Right atrium auricular region (tissue), 2 donors: ENCODE data around the gene EIF3K. TPM values are rescaled to one million over a fixed set of nuclear protein-coding genes. Genes with fewer than 3 reads are reported as not detected.
"Not testable (repeated sequence)": the region's sequence is repeated elsewhere in the genome, so short reads cannot be mapped to it uniquely, and the experiment has no call there.

Experiments
- DNase-seq: peaks from one replicate; pipeline ENCODE4 v3.0.0-alpha.2; 2019; ENCODE audit warnings: low spot score
- H3K27ac ChIP-seq, 2 donors: fragments of 200-600 bp; sonication (generic); 1 replicate in 1 of 2; 2 replicates in 1 of 2; pipeline ENCODE4 v1.5.1; 2016 to 2019
- H3K27me3 ChIP-seq, 2 donors: fragments of 200-600 bp; sonication (generic); one replicate each; pipeline versions ENCODE4 v1.5.1 to v1.6.0; 2017 to 2019
- H3K36me3 ChIP-seq: fragments of 200-600 bp; sonication (generic); one replicate; pipeline ENCODE4 v1.5.1; 2016
- H3K4me1 ChIP-seq, 2 donors: fragments of 200-600 bp; sonication (generic); one replicate each; pipeline versions ENCODE4 v1.5.1 to v1.6.0; 2017 to 2019
- H3K4me3 ChIP-seq, 2 donors: fragments of 200-600 bp; sonication (generic); 1 replicate in 1 of 2; 2 replicates in 1 of 2; pipeline ENCODE4 v1.5.1; 2017 to 2019; ENCODE audit warnings: mild to moderate bottlenecking in 1 of 2, moderate library complexity in 1 of 2
- H3K9me3 ChIP-seq, 2 donors: fragments of 200-600 bp; sonication (generic); one replicate each; pipeline ENCODE4 v1.5.1; 2019
- CTCF ChIP-seq, 2 donors: fragments of 200-600 bp; sonication (generic); IDR thresholded peaks; one replicate each; pipeline ENCODE4 v1.5.1; 2019; ENCODE audit warnings: antibody characterized with exemption in 2 of 2
- total RNA-seq, 2 donors: library from RNA; depleted of rRNA; stranded (reverse); fragments of >200 nt; gene quantifications; one replicate each; pipeline ENCODE4 v1.1.0, GENCODE V29; 2016

Gene EIF3K
- total RNA-seq, 2 donors from 2014 or later, result 716 to 786 TPM

GRCh38 chr19:38619361-38620174 is 580 bp downstream of the EIF3K start:
- Histone ChIP-seq H3K27me3 (no peaks in the 10 kb centered on the region), H3K9me3 (no peaks in the 10 kb centered on the region), H3K4me1 (peaks cover 0 to 23% of the 10 kb centered on the region in 2 donors), H3K27ac (peak overlapping the region; percentile 88 to 93), H3K4me3 (peak overlapping the region; percentile 92 to 99), H3K36me3 (peaks cover 41% of the 10 kb centered on the region)
- DNase-seq, result no peak
- no peak for TF ChIP-seq CTCF (IDR thresholded peaks at IDR 0.05)

- H3K36me3 ChIP-seq, result peaks cover 93% of the 10 kb centered on the region
- no peak overlapping the region for H3K4me3 ChIP-seq
- DNase-seq, result no peak
- peaks cover 0 to 7% of the 10 kb centered on the region in 2 donors for H3K4me1 ChIP-seq
- no peaks in the 10 kb centered on the region for H3K27me3 ChIP-seq
- H3K9me3 ChIP-seq, result no peaks in the 10 kb centered on the region
- no peak overlapping the region for H3K27ac ChIP-seq
- TF ChIP-seq CTCF (IDR thresholded peaks at IDR 0.05), result no peak
These were observed 5.8 kb downstream of the EIF3K start for GRCh38 chr19:38624822-38625221.

- no peak overlapping the region for H3K27ac ChIP-seq
- no peak for TF ChIP-seq CTCF (IDR thresholded peaks at IDR 0.05)
- H3K9me3 ChIP-seq, result no peaks in the 10 kb centered on the region
- H3K4me3 ChIP-seq, result no peak overlapping the region
- no peaks in the 10 kb centered on the region for H3K4me1 ChIP-seq
- H3K36me3 ChIP-seq, result peaks cover 97% of the 10 kb centered on the region
- no peak for DNase-seq
- no peaks in the 10 kb centered on the region for H3K27me3 ChIP-seq
These were observed 7.4 kb downstream of the EIF3K start for GRCh38 chr19:38626401-38626800.

GRCh38 chr19:38629568-38629967 is 10.6 kb downstream of the EIF3K start:
- no peak for TF ChIP-seq CTCF (IDR thresholded peaks at IDR 0.05)
- Histone ChIP-seq H3K9me3 (no peaks in the 10 kb centered on the region), H3K27ac (no peak overlapping the region), H3K27me3 (no peaks in the 10 kb centered on the region), H3K4me1 (no peaks in the 10 kb centered on the region), H3K36me3 (peaks cover 93% of the 10 kb centered on the region), H3K4me3 (no peak overlapping the region)
- DNase-seq, result no peak

- peaks cover 92% of the 10 kb centered on the region for H3K36me3 ChIP-seq
- not testable (repeated sequence) for H3K9me3 ChIP-seq, DNase-seq, H3K27me3 ChIP-seq, H3K4me3 ChIP-seq, H3K27ac ChIP-seq, H3K4me1 ChIP-seq
These were observed 12.3 kb downstream of the EIF3K start for GRCh38 chr19:38631301-38631700.

- not testable (repeated sequence) for H3K4me1 ChIP-seq, DNase-seq, H3K4me3 ChIP-seq, H3K9me3 ChIP-seq, H3K27me3 ChIP-seq, H3K27ac ChIP-seq
- peaks cover 87% of the 10 kb centered on the region for H3K36me3 ChIP-seq
These were observed 13.0 kb downstream of the EIF3K start for GRCh38 chr19:38631811-38632475.
